Activated CD8-positive, alpha-beta memory T cell treated with anti-CD3 and anti-CD28 coated beads for 4 hours (primary cell): ENCODE results near the gene MDFI.

ENCODE experiments used
- DNase-seq, 2 donors: peaks; one replicate each; pipeline ENCODE4 v3.0.0-alpha.2; 2020; ENCODE audit warnings: low read depth in 2 of 2

Gene MDFI, protein sequence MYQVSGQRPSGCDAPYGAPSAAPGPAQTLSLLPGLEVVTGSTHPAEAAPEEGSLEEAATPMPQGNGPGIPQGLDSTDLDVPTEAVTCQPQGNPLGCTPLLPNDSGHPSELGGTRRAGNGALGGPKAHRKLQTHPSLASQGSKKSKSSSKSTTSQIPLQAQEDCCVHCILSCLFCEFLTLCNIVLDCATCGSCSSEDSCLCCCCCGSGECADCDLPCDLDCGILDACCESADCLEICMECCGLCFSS

DNA sequence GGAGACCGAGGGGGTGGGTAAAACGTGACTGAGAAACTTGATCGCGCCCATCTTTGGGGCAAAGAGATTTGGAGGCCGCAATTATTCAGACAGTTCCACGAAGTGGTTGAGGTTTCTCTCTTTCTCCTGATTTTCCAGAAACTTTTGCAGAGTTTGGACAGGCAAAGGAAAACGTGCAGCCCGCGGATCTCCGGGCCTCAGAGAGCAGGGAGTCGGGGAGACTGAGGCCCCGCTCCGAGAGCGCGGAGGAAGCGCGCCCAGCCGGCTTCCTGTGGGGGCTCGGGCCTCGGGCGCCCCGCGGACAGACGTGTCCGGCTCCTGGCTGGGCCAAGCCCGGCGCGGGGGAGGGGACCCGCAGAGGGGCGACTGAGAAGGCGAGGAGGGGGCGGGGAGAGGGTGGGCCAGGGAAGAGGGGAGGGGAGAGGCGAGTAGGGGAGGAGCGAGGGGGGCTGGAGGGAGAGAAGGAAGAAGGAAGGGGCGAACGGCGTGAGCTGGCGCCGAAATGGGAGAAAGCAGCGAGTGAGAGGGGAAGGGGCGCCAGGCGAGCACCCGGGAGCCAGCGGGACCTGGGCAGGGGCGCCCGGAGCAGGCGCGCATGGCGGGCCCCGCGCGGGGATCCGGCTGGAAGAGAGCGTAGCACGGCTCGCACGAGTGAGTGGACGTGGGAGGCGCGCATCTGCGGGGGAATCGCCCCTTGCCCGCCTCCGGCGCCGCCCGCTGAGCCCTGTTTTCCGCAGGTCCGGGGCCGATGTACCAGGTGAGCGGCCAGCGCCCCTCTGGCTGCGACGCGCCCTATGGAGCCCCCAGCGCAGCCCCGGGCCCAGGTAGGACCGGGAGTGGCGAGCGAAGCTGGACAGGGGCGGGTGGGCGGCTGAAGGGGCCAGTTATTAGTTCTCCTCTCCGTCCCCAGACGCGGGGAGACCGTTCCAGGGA lies at the start of gene MDFI:
Gene MDFI (plus strand): TSS at position 467 of the 933 bp plus-strand sequence. CDS start 282 bp downstream, at position 749.
- DNase-seq, result no peak

DNA sequence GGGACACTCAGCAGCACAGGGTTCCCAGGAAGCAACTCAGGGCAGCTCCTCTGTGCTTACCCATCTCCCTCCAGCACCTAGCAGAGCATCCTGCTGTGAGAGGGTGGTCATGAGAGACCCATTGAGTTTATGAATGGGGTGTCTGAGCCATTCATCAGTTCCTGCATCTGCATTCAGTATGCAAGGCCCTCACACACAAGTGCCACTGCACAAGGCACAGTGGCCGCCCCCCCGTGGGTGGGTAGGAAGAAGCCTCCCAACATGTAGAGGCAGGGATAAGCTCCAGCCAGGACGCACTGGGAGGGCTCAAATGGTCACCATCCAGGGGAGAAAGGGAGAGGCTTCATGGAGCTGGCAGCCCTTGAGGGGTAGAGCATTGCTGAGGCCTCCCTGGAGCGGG lies 49.0 kb upstream of the MDFI start:
- DNase-seq, result no peak

- DNase-seq, result no peak
These were observed 48.3 kb upstream of the MDFI start for GRCh38 chr6:41589636-41590622.

GRCh38 chr6:41591122-41591521 lies 47.1 kb upstream of the MDFI start:
- no peak for DNase-seq

GRCh38 chr6:41591859-41592502 lies 46.3 kb upstream of the MDFI start:
- DNase-seq, result peak; percentile 56 to 66

GRCh38 chr6:41593406-41593805 lies 44.9 kb upstream of the MDFI start:
- no peak for DNase-seq

GRCh38 chr6:41593839-41594238 lies 44.4 kb upstream of the MDFI start:
- DNase-seq, result no peak

- DNase-seq, result no peak
These were observed 43.9 kb upstream of the MDFI start for GRCh38 chr6:41594326-41594725.

DNA sequence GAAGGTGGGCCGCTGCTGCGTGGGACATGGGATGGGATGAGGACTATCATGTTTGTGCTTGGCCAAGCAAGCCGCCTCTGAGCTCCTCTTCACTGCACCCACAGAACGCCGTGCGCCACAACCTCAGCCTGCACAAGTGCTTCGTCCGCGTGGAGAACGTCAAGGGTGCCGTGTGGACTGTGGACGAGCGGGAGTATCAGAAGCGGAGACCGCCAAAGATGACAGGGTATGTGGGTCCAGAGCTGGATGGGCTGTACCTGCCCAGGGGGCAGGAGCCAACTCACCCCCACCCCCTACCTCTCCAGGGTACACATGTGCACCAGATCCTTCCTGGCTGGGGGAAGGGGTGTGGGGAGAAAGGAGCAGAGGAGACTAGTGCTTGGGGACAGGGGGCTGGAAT lies 43.5 kb upstream of the MDFI start:
- no peak for DNase-seq

- DNase-seq, result no peak
These were observed 43.1 kb upstream of the MDFI start for GRCh38 chr6:41595166-41595565.

DNA sequence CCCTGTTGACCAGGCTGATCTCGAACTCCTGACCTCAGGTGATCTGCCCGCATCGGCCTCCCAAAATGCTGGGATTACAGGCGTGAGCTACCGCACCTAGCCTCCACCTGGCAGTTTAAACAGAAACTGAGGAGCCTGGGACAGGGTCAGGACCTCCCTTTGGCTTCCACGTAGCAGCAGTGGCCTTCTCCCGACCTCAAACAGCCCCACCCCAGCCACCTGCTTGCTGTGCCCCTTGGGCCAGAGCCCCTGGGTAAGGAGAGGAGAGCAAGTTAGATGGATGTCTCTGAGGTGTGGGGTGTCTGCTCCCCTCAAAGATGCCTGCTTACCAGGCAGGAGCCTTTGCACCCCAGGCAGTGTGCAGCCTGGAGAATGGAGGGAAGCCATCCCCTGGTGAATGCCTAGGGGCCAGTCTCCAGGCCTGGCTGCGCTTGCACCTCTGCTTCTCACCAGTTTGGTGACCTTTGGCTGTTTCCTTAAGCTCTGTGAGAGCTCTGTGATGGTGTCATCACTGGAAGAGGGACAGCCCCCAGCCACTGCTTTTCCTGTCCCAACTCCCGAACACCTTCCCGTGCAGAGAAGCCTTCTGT lies 42.1 kb upstream of the MDFI start:
- no peak for DNase-seq

DNA sequence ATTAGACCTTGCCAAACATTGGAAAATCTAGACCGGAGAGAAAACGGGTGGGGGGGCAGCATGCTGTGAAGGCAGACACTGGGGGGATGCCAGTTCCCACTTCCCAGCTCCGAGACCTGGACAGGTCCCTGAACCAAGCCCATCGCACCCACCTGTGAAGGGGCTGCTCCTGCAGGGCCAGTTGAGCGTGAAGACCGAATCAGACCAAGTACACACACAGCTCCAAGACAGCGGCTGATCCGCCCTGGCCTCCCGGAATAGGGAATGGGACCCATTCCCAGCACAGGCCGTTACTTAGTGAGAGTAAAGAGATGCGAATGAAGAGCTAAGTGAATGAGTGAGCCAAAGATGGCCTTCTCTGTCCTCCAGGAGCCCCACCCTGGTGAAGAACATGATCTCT lies 41.5 kb upstream of the MDFI start:
- no peak for DNase-seq

GRCh38 chr6:41597246-41598000 lies 40.8 kb upstream of the MDFI start:
- DNase-seq, result no peak

DNA sequence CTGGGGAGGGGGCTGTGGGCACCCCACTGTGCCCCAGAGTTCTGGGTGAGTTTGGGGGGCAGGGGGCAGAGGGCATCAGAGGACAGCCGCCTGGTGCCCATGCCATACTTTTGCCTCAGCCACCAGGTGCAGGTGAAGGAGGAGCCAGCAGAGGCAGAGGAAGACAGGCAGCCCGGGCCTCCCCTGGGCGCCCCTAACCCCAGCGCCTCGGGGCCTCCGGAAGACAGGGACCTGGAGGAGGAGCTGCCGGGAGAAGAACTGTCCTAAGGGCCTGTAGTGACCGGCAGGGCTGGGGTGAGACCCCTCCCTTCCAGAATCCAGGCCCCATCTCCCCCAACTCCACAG lies 39.6 kb upstream of the MDFI start:
- DNase-seq, result no peak

DNA sequence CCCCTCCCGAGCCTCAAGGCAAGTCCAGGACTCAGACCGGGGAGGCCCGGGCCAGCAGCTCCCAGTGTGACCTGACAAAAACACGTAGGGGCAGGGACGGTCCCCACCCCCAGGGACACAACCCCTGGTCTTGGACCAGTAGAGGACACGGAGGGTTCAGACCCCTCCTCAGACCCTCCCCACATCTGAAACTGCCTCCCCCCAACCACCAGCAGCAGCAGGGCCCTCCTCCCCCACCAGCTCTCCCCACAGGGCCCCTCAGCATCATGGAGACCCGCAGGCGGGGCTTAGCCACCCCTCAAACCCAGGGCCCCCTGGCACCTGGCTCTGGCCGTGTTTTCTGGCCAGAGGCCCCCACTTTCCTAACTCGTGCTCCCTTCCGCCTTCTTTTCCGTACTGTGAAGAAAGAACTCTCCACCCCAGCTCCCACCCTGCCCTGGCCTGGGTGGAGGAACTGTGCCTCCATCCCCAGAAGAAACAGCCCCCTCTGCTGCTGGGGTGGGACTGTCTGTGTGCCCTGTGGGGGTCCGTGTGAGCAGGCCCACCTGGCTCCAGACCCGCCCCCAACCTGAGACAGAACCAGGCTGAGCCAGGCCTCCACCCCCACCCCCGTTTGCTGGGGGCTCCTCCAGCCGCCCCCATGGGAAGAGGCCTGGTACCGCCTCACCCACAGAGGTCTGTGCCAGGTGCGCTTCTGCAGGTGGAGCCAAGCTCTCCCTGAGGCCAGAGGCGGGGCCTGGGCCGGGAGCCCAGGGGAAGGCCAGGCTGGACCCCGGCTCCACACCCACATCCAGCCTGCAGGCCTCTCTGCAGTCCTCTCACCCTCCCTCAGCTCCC lies 39.0 kb upstream of the MDFI start:
- DNase-seq, result no peak

- no peak for DNase-seq
These were observed 38.3 kb upstream of the MDFI start for GRCh38 chr6:41599852-41600445.

DNA sequence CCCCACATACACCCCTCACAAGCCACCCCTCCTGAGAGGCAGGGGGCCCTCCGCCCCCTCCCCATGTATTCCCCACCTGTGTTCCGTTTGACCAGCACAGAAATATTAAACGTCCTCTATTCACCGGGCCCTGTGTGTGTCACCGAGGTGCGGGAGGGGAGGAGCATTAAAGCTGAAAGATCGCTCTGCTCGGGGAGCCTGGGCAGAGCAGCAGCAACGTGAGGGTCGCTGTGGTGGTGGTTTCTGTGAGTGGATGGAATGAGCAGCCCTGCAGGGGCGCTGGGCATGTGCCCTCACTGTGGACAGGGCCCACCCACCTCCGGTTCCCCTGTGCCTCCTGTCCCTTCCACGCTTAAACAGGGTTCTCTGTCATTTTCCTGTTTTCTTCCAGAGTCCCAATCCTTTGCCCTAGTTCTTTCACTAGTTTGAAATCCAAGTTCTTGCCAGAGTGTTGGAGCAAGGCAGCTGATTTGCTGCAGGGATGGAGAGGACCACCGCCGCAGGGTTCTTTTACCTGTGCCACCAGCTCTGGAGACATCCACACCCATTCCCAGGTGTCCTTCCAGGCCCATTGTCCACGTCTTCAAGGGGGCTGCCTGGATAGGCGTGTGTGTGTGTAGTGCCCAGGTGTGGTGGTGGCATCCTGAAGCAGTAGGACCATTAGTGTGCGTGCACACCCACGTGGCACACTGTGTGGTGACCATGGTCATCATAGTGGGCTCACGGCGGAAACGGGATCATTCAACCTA lies 37.6 kb upstream of the MDFI start:
- no peak for DNase-seq

DNA sequence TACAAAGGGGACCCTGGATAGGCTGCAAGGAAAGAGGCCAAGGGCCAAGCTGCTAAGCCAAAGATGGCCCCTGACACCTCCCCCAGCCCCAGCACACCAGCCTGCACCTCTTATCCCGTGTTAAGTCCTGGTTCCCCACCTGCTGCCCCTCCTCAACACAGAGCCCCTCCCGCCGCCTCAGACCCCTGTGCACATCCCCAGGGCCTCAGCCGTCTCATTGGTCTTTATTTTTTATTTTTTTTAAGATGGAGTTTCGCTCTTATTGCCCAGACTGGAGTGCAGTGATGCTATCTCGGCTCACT lies 37.1 kb upstream of the MDFI start:
- DNase-seq, result no peak

DNA sequence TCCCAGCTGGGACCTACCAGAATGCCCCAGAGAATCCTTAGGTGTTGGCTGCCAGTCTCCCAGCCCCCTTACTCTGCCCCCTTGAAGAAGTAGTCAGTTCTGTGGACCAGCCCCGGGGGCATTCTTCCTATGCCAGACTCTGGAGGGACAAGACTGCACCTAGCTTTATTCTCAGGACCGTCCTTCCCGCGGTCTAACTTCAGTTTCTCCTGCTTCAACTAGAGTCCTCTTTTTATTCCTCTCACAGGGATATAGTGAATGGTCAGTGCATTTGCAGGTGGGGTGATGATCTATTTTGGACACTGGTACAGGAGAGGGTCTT lies 35.9 kb upstream of the MDFI start:
- DNase-seq, result no peak
